Measurements from ENCODE around the gene LMCD1.

LMCD1 gene

GRCh38 chr3:8484409-8485140 lies 17.0 kb upstream of the LMCD1 start:
- no peak for DNase-seq (ENCODE audit: low read depth, low spot score)

- DNase-seq (ENCODE audit: low read depth, low spot score), result peak; percentile 67
These were observed 16.3 kb upstream of the LMCD1 start for GRCh38 chr3:8485141-8485870.

GRCh38 chr3:8485943-8486342 lies 15.7 kb upstream of the LMCD1 start:
- no peak for DNase-seq (ENCODE audit: low read depth, low spot score)

GRCh38 chr3:8486434-8486833 lies 15.2 kb upstream of the LMCD1 start:
- no peak for DNase-seq (ENCODE audit: low read depth, low spot score)

GRCh38 chr3:8486936-8487335 lies 14.7 kb upstream of the LMCD1 start:
- DNase-seq (ENCODE audit: low read depth, low spot score), result no peak

- DNase-seq (ENCODE audit: low read depth, low spot score), result no peak
These were observed 13.2 kb upstream of the LMCD1 start for GRCh38 chr3:8488411-8488810.

GRCh38 chr3:8488877-8489276 lies 12.7 kb upstream of the LMCD1 start:
- DNase-seq (ENCODE audit: low read depth, low spot score), result no peak

GRCh38 chr3:8489278-8489792 lies 12.3 kb upstream of the LMCD1 start:
- DNase-seq (ENCODE audit: low read depth, low spot score), result no peak

GRCh38 chr3:8490079-8490552 lies 11.5 kb upstream of the LMCD1 start:
- peak; percentile 87 for DNase-seq (ENCODE audit: low read depth, low spot score)

- DNase-seq (ENCODE audit: low read depth, low spot score), result no peak
These were observed 10.1 kb upstream of the LMCD1 start for GRCh38 chr3:8491271-8492144.

- peak; percentile 46 for DNase-seq (ENCODE audit: low read depth, low spot score)
These were observed 8.7 kb upstream of the LMCD1 start for GRCh38 chr3:8492744-8493511.

- DNase-seq (ENCODE audit: low read depth, low spot score), result no peak
These were observed 7.9 kb upstream of the LMCD1 start for GRCh38 chr3:8493744-8494143.

GRCh38 chr3:8494327-8494726 lies 7.3 kb upstream of the LMCD1 start:
- no peak for DNase-seq (ENCODE audit: low read depth, low spot score)

- DNase-seq (ENCODE audit: low read depth, low spot score), result peak; percentile 71
These were observed 4.0 kb upstream of the LMCD1 start for GRCh38 chr3:8497582-8497981.

- peak; percentile 91 for DNase-seq (ENCODE audit: low read depth, low spot score)
These were observed 2.4 kb upstream of the LMCD1 start for GRCh38 chr3:8499181-8499611.

GRCh38 chr3:8500319-8500988 lies 1.2 kb upstream of the LMCD1 start:
- peak; percentile 85 for DNase-seq (ENCODE audit: low read depth, low spot score)

- DNase-seq (ENCODE audit: low read depth, low spot score), result no peak
These were observed 643 bp upstream of the LMCD1 start for GRCh38 chr3:8500989-8501370.

GRCh38 chr3:8503461-8503860 lies 1.8 kb downstream of the LMCD1 start:
- peak; percentile 56 for DNase-seq (ENCODE audit: low read depth, low spot score)

- peak; percentile 64 for DNase-seq (ENCODE audit: low read depth, low spot score)
These were observed 2.4 kb downstream of the LMCD1 start for GRCh38 chr3:8503871-8504610.

GRCh38 chr3:8504611-8504973 lies 3.0 kb downstream of the LMCD1 start:
- DNase-seq (ENCODE audit: low read depth, low spot score), result no peak

All from astrocyte of the hippocampus (primary cell).